Neuronal stem cell (in vitro differentiated cells): ENCODE data around the gene HDAC4.

ENCODE experiments used
- DNase-seq: peaks from one replicate; pipeline ENCODE4 v3.0.0-alpha.2; 2013; ENCODE audit warnings: low spot score
- H2AFZ ChIP-seq: one replicate; pipeline ENCODE4 v1.6.1; 2013; ENCODE audit warnings: mild to moderate bottlenecking, low read length, inconsistent platforms
- H2AK5ac ChIP-seq: 2 replicates; pipeline ENCODE4 v1.6.1; 2013; ENCODE audit warnings: low read depth, mild to moderate bottlenecking, inconsistent platforms, low read length, moderate library complexity, mixed read lengths
- H2BK120ac ChIP-seq: 2 replicates; pipeline ENCODE4 v1.6.1; 2013; ENCODE audit warnings: low read depth, mild to moderate bottlenecking, inconsistent platforms, low read length, moderate library complexity, mixed read lengths
- H2BK12ac ChIP-seq: one replicate; pipeline ENCODE4 v1.6.1; 2013; ENCODE audit warnings: low read length, inconsistent platforms
- H2BK15ac ChIP-seq: 2 replicates; pipeline ENCODE4 v1.6.1; 2013; ENCODE audit warnings: mild to moderate bottlenecking, low read length, inconsistent platforms, mixed read lengths
- H2BK5ac ChIP-seq: one replicate; pipeline ENCODE4 v1.6.1; 2013; ENCODE audit warnings: inconsistent platforms, mild to moderate bottlenecking, low read length, moderate library complexity
- H3K14ac ChIP-seq: one replicate; pipeline ENCODE4 v1.6.1; 2013; ENCODE audit warnings: low read length, inconsistent platforms
- H3K18ac ChIP-seq: 2 replicates; pipeline ENCODE4 v1.6.1; 2013; ENCODE audit warnings: low read length, inconsistent platforms
- H3K23ac ChIP-seq: 2 replicates; pipeline ENCODE4 v1.6.1; 2013; ENCODE audit warnings: low read depth, mild to moderate bottlenecking, mixed read lengths, low read length, inconsistent platforms; ENCODE audit not compliant: poor library complexity
- H3K27ac ChIP-seq: replicated peaks from 3 replicates; pipeline ENCODE4 v1.5.1; 2013; ENCODE audit warnings: low read length, inconsistent platforms
- H3K27me3 ChIP-seq, 3 experiments: 2 replicates each; pipeline ENCODE4 v1.6.1; 2013; ENCODE audit warnings: low read length in 3 of 3, mild to moderate bottlenecking in 2 of 3, inconsistent platforms in 1 of 3, low read depth in 1 of 3, mixed read lengths in 1 of 3, moderate library complexity in 1 of 3; ENCODE audit not compliant: control insufficient read depth in 3 of 3, insufficient read depth in 3 of 3
- H3K36me3 ChIP-seq, 2 donors: replicated peaks in 1 of 2; 2 replicates each; pipeline ENCODE4 v1.6.1; 2013; ENCODE audit warnings: low read length in 2 of 2; ENCODE audit not compliant: control insufficient read depth in 2 of 2, insufficient read depth in 2 of 2
- H3K4ac ChIP-seq: 2 replicates; pipeline ENCODE4 v1.6.1; 2013; ENCODE audit warnings: inconsistent platforms, mild to moderate bottlenecking, low read length, moderate library complexity
- H3K4me1 ChIP-seq, 2 donors: 1 replicate in 1 of 2; 2 replicates in 1 of 2; pipeline ENCODE4 v1.6.1; 2013; ENCODE audit warnings: low read length in 2 of 2, low read depth in 1 of 2; ENCODE audit not compliant: control insufficient read depth in 2 of 2, insufficient read depth in 1 of 2
- H3K4me2 ChIP-seq: one replicate; pipeline ENCODE4 v1.6.1; 2013; ENCODE audit warnings: mild to moderate bottlenecking, low read length, inconsistent platforms; ENCODE audit not compliant: insufficient read depth, poor library complexity, severe bottlenecking
- H3K4me3 ChIP-seq, 2 donors: 2 replicates each; pipeline ENCODE4 v1.5.1; 2013; ENCODE audit warnings: low read length in 2 of 2, mild to moderate bottlenecking in 2 of 2, inconsistent platforms in 1 of 2, moderate library complexity in 1 of 2
- H3K79me1 ChIP-seq: one replicate; pipeline ENCODE4 v1.6.1; 2013; ENCODE audit warnings: low read depth, mild to moderate bottlenecking, inconsistent platforms, low read length, moderate library complexity
- H3K9ac ChIP-seq: one replicate; pipeline ENCODE4 v1.6.1; 2013; ENCODE audit warnings: mild to moderate bottlenecking, low read depth, low read length, inconsistent platforms; ENCODE audit not compliant: poor library complexity
- H3K9me3 ChIP-seq, 2 donors: replicated peaks in 1 of 2; 2 replicates each; pipeline versions ENCODE3 to v1.6.1; 2013; ENCODE audit warnings: low read length in 2 of 2, mild to moderate bottlenecking in 2 of 2, inconsistent platforms in 1 of 2, low read depth in 1 of 2, mixed read lengths in 1 of 2, moderate library complexity in 1 of 2; ENCODE audit not compliant: control insufficient read depth in 2 of 2, insufficient read depth in 1 of 2
- H4K8ac ChIP-seq: one replicate; pipeline ENCODE4 v1.6.1; 2013; ENCODE audit warnings: low read depth, mild to moderate bottlenecking, inconsistent platforms, low read length, moderate library complexity
- H4K91ac ChIP-seq: one replicate; pipeline ENCODE4 v1.6.1; 2013; ENCODE audit warnings: low read length, low read depth, mild to moderate bottlenecking, inconsistent platforms; ENCODE audit not compliant: poor library complexity
- WGBS, 2 donors: extraction: QIAGEN DNeasy Blood & Tissue Kit; methylation state at CpG; one replicate each; pipeline ENCODE4 v1.1.7; 2013; ENCODE audit warnings: missing lambda C conversion rate in 2 of 2, mixed read lengths in 1 of 2; ENCODE audit not compliant: insufficient read length in 2 of 2, insufficient replicate concordance in 1 of 2; ENCODE audit errors: extremely low coverage in 2 of 2; 5-methylcytosine and 5-hydroxymethylcytosine counted together

HDAC4 gene

DNA sequence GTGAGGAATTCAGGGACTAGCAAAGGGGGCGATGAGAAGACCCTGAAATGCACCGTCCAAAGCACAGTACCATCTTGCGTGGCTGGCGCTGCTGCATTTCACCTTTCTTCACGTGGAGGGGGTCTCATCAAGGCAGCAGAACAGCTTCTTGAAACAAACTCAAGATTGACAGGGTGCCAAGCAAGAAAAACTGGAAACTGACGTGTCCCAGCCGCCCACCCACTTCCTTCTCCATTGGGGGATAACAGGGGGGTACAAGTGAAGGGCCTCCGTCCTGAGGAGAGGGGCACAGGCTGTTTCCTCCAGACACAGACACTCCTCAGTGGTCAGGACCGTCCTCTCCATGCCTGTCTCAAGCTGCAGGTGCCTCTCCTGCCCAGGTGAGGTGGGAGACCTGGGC lies 32.5 kb downstream of the HDAC4 start:
- no peak overlapping the region for H3K27ac ChIP-seq
- no peak overlapping the region for H4K91ac ChIP-seq
- no peak overlapping the region for H2BK15ac ChIP-seq
- no peak overlapping the region for H3K18ac ChIP-seq
- H2AK5ac ChIP-seq = no peak overlapping the region
- no peak overlapping the region for H3K4ac ChIP-seq
- H3K23ac ChIP-seq = no peak overlapping the region
- H2BK12ac ChIP-seq = no peak overlapping the region
- H3K4me2 ChIP-seq = no peak overlapping the region
- peaks cover 0 to 4% of the 10 kb centered on the region in 2 donors for H3K4me1 ChIP-seq
- no CpG with 5 or more reads among the region's 9 CpGs for WGBS, 2 donors
- no peak overlapping the region for H3K9ac ChIP-seq
- no peak for DNase-seq
- H3K36me3 ChIP-seq = peaks cover 7 to 36% of the 10 kb centered on the region in 2 donors
- peaks cover 23% of the 10 kb centered on the region for H3K79me1 ChIP-seq
- no peaks in the 10 kb centered on the region for H3K27me3 ChIP-seq
- no peak overlapping the region for H2AFZ ChIP-seq
- no peak overlapping the region for H2BK120ac ChIP-seq
- H2BK5ac ChIP-seq = no peak overlapping the region
- no peak overlapping the region for H4K8ac ChIP-seq
- H3K4me3 ChIP-seq = no peak overlapping the region
- H3K9me3 ChIP-seq = peaks cover 0 to 4% of the 10 kb centered on the region in 2 donors
- H3K14ac ChIP-seq = no peak overlapping the region

DNA sequence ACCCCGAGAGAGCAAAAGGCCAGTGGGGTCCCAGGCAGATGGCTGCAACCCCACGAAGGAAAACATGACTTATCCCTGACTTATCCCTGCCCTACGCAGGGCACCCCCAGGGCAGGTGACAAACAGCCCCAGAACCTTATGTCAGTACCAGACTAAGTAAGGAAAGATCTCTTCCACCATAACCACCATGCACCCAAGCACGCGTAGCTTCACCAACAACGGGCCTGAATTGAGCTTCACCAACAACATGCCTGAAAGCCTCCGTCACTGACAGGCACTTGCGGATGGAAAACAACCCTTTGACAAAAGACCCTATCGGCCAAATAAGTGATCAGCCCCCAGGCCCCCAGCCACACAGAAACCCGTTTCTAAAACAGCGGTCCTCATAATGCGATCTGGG lies 34.1 kb downstream of the HDAC4 start:
- Histone ChIP-seq H2BK120ac (no peak overlapping the region), H3K23ac (no peak overlapping the region), H3K18ac (peak overlapping the region; percentile 41), H3K14ac (no peak overlapping the region), H3K4me1 (peaks cover 0 to 4% of the 10 kb centered on the region in 2 donors), H3K9me3 (peaks cover 0 to 4% of the 10 kb centered on the region in 2 donors), H3K4me2 (no peak overlapping the region), H3K4me3 (no peak overlapping the region), H2BK5ac (no peak overlapping the region), H3K9ac (no peak overlapping the region), H2AK5ac (no peak overlapping the region), H2AFZ (no peak overlapping the region), H3K27me3 (no peaks in the 10 kb centered on the region), H2BK12ac (no peak overlapping the region), H3K79me1 (peaks cover 16% of the 10 kb centered on the region), H4K8ac (no peak overlapping the region), H3K36me3 (peaks cover 7 to 36% of the 10 kb centered on the region in 2 donors), H2BK15ac (no peak overlapping the region), H3K27ac (no peak overlapping the region), H3K4ac (no peak overlapping the region), H4K91ac (no peak overlapping the region)
- WGBS, 2 donors = no CpG with 5 or more reads among the region's 12 CpGs
- no peak for DNase-seq

DNA sequence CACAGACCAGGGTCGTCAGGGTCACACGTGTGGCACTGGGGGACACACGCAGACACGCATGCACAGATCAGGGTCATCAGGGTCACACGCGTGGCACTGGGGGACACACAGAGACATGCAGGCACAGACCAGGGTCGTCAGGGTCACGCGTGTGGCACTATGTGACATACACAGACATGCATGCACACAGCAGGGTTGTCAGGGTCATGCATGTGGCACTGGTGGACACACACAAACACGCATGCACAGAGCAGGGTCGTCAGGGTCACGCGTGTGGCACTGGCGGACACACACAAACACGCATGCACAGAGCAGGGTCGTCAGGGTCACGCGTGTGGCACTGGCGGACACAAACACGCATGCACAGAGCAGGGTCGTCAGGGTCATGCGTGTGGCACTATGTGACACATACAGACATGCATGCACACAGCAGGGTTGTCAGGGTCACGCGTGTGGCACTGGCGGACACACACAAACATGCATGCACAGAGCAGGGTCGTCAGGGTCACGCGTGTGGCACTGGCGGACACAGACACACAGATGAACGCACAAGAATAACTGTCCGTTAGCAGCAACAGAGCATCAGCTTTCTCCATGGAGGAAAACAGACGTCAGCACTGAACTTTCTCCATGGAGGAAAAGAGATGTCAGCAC lies 34.9 kb downstream of the HDAC4 start:
- H2AK5ac ChIP-seq = peak overlapping the region; percentile 85
- H3K27ac ChIP-seq = no peak overlapping the region
- H3K23ac ChIP-seq = peak overlapping the region; percentile 87
- no peak overlapping the region for H2AFZ ChIP-seq
- peak overlapping the region in 1 of 2 donors; percentile 69 for H3K4me3 ChIP-seq
- no peaks in the 10 kb centered on the region for H3K27me3 ChIP-seq
- H2BK12ac ChIP-seq = peak overlapping the region; percentile 95
- peak overlapping the region; percentile 65 for H4K91ac ChIP-seq
- peak overlapping the region; percentile 100 for H3K14ac ChIP-seq
- peaks cover 0 to 7% of the 10 kb centered on the region in 2 donors for H3K4me1 ChIP-seq
- peak overlapping the region; percentile 83 for H4K8ac ChIP-seq
- peak overlapping the region; percentile 63 for H3K9ac ChIP-seq
- no CpG with 5 or more reads among the region's 32 CpGs for WGBS, 2 donors
- H3K18ac ChIP-seq = peak overlapping the region; percentile 84
- H3K4ac ChIP-seq = no peak overlapping the region
- no peak overlapping the region for H2BK15ac ChIP-seq
- H3K9me3 ChIP-seq = peaks cover 0 to 4% of the 10 kb centered on the region in 2 donors
- H3K79me1 ChIP-seq = peaks cover 12% of the 10 kb centered on the region
- H2BK5ac ChIP-seq = no peak overlapping the region
- no peak overlapping the region for H3K4me2 ChIP-seq
- peaks cover 5 to 30% of the 10 kb centered on the region in 2 donors for H3K36me3 ChIP-seq
- no peak overlapping the region for H2BK120ac ChIP-seq
- no peak for DNase-seq

GRCh38 chr2:239365071-239365781 lies 35.6 kb downstream of the HDAC4 start:
- Histone ChIP-seq H3K27me3 (no peaks in the 10 kb centered on the region), H4K8ac (no peak overlapping the region), H3K4ac (no peak overlapping the region), H3K9me3 (peaks cover 0 to 4% of the 10 kb centered on the region in 2 donors), H3K4me2 (no peak overlapping the region), H4K91ac (peak overlapping the region; percentile 65), H3K18ac (peak overlapping the region; percentile 84), H3K27ac (no peak overlapping the region), H3K14ac (peak overlapping the region; percentile 100), H3K9ac (peak overlapping the region; percentile 10), H2AK5ac (peak overlapping the region; percentile 85), H2BK12ac (peak overlapping the region; percentile 95), H2BK120ac (no peak overlapping the region), H2BK15ac (no peak overlapping the region), H2AFZ (no peak overlapping the region), H3K4me1 (peaks cover 0 to 7% of the 10 kb centered on the region in 2 donors), H3K4me3 (peak overlapping the region in 1 of 2 donors; percentile 47), H3K36me3 (peaks cover 5 to 24% of the 10 kb centered on the region in 2 donors), H3K23ac (peak overlapping the region; percentile 87), H3K79me1 (peaks cover 12% of the 10 kb centered on the region), H2BK5ac (no peak overlapping the region)
- no CpG with 5 or more reads among the region's 11 CpGs for WGBS, 2 donors
- no peak for DNase-seq
